ENCODE measurements around the gene RBP7.

GRCh38 chr1:10033359-10033845 is 36.4 kb downstream of the RBP7 start:
- TF ChIP-seq POLR2A (IDR thresholded peaks at IDR 0.05) (no peak), CTCF (IDR thresholded peaks at IDR 0.05) (no peak), POLR2AphosphoS5 (IDR thresholded peaks at IDR 0.05) (no peak), EP300 (IDR thresholded peaks at IDR 0.05) (no peak)

Data from suprapubic skin (tissue), 4 donors.